NCI-H526 (cell line): ENCODE data around the gene CDKN1B.

Experiments
- DNase-seq, 2 experiments: peaks; one replicate each; lab custom pipeline; 2025; lab: John Stamatoyannopoulos, UW

Gene CDKN1B

DNA sequence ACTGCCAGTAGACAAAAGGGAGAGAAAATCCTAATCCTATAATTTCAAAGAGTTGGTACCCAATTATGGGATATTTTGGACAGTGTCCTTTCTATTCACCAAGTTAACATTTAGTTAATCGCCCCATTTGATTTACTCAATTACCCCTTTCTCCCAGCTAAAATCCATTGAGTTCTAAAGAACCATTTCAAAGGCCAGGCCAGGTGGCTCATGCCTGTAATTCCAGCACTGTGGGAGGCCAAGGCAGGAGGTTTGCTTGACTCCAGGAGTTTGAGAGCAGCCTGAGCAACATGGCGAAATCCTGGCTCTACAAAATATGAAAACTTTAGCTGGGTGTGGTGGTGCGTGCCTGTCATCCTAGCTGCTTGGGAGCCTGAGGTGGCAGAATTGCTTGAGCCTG, 15.7 kb upstream of the CDKN1B start:
- DNase-seq: no peak

- peak; percentile 82 to 92 for DNase-seq
These were observed 12.5 kb upstream of the CDKN1B start for GRCh38 chr12:12704593-12705230.

GRCh38 chr12:12705838-12706520, 11.2 kb upstream of the CDKN1B start:
- peak; percentile 13 to 28 for DNase-seq

DNA sequence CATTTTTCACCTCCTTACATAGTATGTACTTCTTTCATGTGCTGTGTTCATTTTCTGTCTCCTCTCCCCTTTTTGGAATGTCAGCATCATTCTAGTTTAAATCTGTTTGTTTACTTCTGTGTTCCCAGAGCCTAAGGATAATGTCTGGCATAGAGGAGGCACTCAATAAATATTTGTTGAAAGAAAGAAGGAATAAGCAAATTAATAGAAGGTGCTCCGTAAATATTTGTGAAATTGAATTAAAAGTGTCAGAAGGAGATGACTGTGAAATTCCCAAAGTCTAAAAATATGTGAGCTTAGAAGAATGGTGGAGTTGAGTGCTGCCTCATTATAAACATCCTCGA, 3.3 kb upstream of the CDKN1B start:
- DNase-seq: no peak

DNA sequence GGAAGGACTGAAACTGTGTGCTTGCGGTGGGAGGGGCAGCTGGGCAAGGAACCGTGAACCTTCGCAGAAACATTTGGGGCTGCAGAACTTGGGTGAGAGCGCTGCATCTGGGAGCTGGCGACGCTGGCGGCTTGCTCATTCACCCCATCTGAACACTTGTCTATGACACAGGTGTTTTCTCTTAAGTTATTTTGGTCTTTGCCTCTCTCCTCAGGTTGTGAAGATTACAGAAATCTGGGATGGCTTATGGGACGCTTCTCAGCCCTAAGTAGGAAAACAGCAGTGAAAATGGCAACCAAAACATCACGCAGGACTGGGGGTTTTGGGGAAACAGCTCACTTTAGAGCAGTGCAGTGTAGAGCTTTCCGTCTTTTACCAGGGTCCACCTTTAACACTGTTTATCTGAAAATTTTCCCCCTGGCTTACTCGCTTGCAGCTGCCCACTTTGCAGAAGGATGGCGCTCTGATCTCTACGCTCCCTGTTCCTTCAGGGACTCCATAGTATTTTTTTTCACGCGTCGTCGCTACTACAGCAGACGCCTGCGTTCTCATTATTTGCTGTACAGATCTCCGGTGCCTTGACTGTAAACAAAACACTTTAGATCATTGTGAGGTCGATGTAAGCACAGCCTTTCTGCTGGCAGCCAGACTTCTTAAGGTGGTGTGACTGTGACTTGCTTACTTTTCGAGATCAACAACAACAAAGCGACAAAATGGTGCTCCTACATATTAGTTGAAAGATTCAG, 2.7 kb upstream of the CDKN1B start:
- peak; percentile 62 to 69 for DNase-seq

GRCh38 chr12:12715128-12715458, 2.1 kb upstream of the CDKN1B start:
- no peak for DNase-seq

GRCh38 chr12:12715459-12716150, 1.6 kb upstream of the CDKN1B start:
- DNase-seq: peak in 1 of 2 experiments; percentile 57

DNA sequence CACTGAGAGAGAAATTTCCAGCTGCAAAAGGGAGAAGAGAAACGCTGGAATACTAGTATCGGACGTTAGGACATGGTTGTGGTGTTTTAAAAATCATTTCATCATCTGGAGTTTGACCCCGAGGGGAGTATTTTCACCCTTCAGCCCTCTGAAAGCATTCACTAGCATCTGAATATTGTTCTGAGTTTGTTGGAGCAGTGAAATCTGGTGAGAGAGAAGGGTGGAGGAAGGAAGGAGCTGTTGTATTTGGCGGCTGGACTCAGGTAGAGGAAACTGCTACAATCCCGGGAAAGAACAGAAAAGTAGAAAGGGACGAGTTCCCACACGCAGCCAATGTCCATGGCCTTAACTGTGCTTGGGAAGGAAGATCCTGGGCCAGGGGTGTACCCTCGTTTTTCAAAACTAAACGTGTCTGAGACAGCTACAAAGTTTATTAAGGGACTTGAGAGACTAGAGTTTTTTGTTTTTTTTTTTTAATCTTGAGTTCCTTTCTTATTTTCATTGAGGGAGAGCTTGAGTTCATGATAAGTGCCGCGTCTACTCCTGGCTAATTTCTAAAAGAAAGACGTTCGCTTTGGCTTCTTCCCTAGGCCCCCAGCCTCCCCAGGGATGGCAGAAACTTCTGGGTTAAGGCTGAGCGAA, 896 bp upstream of the CDKN1B start:
- DNase-seq: peak; percentile 43 to 53

- peak in 1 of 2 experiments; percentile 76 for DNase-seq
These were observed 615 bp downstream of the CDKN1B start for GRCh38 chr12:12717586-12718380.

DNA sequence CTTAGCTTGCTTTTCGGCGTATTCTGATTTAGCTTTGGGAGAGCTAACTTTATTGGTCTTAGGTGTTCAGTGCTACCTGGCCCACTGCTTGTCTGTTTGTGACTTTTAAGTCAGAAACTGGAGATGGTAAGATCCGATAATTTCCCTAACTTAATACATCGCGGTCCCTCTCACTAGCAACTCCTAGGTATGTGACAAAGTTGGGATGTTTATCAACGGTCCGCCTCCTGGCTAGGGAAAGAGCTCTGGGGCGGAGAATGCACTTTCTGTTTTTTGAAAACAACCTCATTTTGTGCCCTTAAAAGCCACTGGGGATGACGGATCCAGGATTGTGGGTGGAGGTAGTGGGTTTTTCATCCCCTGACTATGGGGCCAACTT, 1.2 kb downstream of the CDKN1B start:
- peak in 1 of 2 experiments; percentile 42 for DNase-seq

GRCh38 chr12:12718853-12719252, 1.7 kb downstream of the CDKN1B start:
- DNase-seq: peak; percentile 14 to 56

DNA sequence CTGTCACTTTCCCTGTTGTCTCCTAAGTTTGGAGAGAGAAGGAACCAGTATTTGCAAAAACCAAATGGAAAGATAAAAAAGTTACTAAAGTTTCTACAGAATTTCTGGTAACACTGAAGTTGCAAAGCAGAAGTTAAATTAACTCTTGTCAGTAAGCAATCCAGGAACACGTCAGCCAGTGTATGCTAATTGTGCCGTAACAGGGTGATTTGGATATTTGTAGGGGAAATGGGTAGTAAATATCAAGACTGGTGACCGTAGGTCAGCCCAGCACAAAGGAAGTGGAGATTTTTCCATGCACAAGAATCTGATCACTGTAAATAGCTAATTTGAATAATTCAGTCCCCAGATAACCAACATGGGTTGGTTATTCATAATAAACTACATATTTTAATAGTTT, 2.3 kb downstream of the CDKN1B start:
- peak; percentile 23 to 56 for DNase-seq

DNA sequence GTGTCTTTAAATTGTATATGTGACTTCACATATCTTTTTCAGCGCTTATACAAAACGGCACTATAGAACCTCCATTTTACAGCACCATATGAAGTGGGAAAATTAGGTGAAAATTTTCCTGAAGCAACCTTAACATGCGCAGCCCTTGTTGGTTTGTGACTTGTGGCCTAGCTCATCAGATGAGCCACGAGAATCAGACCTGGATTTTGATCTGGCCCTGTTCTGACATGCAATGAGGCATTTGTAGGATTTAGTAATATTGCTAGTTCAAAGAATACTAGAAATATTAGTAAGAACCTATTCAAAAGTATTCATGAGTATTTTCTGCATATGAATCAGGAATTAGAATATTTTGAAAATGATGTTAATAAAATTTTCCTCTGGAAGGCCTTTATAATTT, 2.9 kb downstream of the CDKN1B start:
- no peak for DNase-seq

DNA sequence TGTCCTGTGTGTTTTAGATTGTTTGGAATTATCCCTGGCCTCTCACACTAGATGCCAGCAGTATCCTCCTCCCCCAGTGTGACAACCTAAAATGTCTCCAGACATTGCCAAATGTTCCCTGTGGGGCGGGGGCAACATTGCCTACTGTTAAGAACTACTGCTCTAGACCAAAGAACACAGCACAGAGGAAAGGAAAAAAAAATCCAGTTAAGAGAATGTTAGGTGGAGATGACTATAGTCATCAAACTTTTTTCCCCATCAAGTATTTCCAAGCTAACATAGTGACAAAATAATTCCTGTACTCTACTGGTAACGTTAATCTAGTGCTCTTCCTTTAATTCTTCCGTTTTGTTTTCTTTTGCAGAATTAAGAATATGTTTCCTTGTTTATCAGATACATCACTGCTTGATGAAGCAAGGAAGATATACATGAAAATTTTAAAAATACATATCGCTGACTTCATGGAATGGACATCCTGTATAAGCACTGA, 3.5 kb downstream of the CDKN1B start:
- DNase-seq: no peak

GRCh38 chr12:12721176-12721751, 4.1 kb downstream of the CDKN1B start:
- no peak for DNase-seq

DNA sequence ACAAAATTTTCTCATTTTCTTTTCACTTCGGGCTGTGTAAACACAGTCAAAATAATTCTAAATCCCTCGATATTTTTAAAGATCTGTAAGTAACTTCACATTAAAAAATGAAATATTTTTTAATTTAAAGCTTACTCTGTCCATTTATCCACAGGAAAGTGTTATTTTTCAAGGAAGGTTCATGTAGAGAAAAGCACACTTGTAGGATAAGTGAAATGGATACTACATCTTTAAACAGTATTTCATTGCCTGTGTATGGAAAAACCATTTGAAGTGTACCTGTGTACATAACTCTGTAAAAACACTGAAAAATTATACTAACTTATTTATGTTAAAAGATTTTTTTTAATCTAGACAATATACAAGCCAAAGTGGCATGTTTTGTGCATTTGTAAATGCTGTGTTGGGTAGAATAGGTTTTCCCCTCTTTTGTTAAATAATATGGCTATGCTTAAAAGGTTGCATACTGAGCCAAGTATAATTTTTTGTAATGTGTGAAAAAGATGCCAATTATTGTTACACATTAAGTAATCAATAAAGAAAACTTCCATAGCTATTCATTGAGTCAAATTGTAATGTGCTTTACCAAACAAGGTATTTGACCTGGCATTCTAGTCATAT, 4.8 kb downstream of the CDKN1B start:
- DNase-seq: no peak

DNA sequence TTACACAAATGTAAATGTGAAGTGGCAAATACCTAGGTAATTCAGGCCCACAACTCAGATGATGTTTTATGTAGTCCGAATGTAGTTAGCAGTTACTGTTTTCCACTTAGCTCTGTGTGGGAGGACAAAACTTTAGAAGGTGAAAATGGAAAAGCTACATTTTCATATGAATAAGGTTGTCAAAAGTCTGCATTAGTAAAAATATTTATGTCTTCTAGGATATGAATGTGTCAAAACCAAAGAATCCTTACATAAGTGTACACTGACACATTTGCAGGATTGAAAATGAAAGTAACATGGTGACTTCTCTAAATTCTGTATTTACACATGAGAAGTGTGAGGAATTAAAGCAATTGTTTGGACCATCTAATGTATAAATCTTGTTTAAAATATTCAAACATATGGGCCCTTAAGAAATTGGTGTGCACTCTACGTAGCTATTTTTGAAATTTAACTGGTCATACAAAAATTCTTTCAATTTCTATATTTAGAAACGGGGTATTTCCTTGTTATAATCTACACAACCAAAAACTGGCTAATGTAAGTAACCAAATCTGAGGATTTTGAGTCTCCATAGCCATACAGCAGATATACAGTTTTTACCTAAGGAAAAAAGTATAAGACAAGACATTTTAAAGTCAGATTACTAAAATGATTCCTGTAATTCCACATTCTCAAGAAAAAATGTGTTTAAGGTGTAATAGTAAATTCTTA, 5.4 kb downstream of the CDKN1B start:
- peak; percentile 55 to 76 for DNase-seq

DNA sequence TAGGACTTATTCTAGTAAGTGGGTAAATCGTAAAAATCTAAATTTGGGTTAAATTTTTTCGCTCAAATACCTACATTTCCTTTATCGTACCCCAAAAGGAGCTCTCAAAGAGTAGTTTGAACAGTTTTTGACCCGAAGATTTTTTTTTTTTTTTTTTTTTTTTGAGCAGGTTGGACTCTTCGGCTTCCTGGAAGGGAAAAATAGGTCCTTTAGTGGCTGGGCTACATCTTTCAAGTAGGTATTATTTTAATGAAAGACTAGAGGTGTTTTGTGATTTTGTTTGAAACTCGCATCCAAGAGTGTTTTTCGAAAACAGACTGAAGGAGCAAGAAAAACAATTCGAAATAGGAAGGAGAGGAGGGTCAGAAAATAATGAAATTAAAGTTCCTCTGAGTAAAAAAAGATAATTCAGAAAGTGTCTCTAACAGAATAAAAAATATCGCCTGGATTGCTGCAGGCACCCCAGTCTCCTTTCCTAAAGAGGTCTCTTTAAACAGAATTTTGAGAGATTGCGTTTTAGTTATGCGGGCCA, 6.0 kb downstream of the CDKN1B start:
- peak in 1 of 2 experiments; percentile 42 for DNase-seq

DNA sequence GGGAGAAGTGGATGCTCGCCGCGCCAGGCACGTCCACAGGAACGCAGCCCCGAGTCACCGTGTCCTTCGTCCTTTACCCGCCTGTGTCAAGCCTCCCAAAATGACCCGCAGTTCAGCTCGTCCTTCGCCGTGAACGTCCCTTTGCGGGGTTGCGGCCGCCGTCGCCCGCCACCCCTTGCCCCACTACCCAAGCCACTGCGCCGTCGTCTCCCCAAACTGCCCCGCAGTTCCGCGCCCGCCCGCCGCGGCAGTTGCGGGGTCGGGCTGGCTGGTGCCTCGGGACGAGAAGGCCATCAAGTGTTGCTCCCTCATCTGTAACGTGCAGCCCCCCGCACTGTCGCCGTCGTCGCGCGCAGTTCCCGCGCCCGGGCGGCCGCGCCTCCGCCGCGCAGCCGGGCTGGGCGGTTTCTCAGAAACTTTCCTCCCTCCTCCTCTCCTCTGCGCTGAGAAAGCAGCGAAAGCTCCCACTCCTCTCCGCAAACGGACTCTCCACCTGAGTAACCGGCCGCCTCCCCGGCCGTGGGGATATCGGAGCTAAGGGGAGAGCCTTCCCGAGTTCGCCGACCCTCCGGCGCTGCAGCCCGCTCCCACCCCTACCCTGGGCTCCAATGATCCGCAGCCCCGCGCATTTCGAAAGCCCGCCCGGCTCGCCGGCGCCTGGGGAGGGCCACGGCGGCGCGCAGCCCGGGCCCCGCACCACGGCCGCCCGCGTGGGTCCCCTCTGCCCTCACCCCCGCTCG, 6.7 kb downstream of the CDKN1B start:
- DNase-seq: peak; percentile 43 to 74
